Hypothalamus (tissue), 51 donors: ENCODE data around the gene DCTN2.
A peak's percentile ranks its signal among the peaks of the same experiment; 100 is the strongest.
"Not testable (repeated sequence)": the region's sequence is repeated elsewhere in the genome, so short reads cannot be mapped to it uniquely, and the experiment has no call there.

ENCODE experiments used
- DNase-seq, 51 donors: peaks; one replicate each; lab custom pipeline; 2025; lab: John Stamatoyannopoulos, UW

DCTN2 gene

GRCh38 chr12:57517718-57518117 lies 29.3 kb downstream of the DCTN2 start:
- not testable (repeated sequence) for DNase-seq

- DNase-seq: no peak
Observed at GRCh38 chr12:57517187-57517586, 29.8 kb downstream of the DCTN2 start.

- no peak for DNase-seq
Observed at GRCh38 chr12:57516617-57517153, 30.3 kb downstream of the DCTN2 start.

- DNase-seq: no peak
Observed at GRCh38 chr12:57515934-57516541, 31.0 kb downstream of the DCTN2 start.

GRCh38 chr12:57515408-57515933 lies 31.5 kb downstream of the DCTN2 start:
- DNase-seq: no peak

- DNase-seq: peak in 1 of 51 donors; percentile 19
Observed at GRCh38 chr12:57514720-57515407, 32.1 kb downstream of the DCTN2 start.

GRCh38 chr12:57514246-57514645 lies 32.7 kb downstream of the DCTN2 start:
- DNase-seq: not testable (repeated sequence)

GRCh38 chr12:57513677-57514076 lies 33.3 kb downstream of the DCTN2 start:
- DNase-seq: not testable (repeated sequence)

- no peak for DNase-seq
Observed at GRCh38 chr12:57513266-57513665, 33.7 kb downstream of the DCTN2 start.

- DNase-seq: no peak
Observed at GRCh38 chr12:57512665-57513064, 34.3 kb downstream of the DCTN2 start.

- no peak for DNase-seq
Observed at GRCh38 chr12:57511588-57512325, 35.2 kb downstream of the DCTN2 start.

- no peak for DNase-seq
Observed at GRCh38 chr12:57511161-57511560, 35.8 kb downstream of the DCTN2 start.

- not testable (repeated sequence) for DNase-seq
Observed at GRCh38 chr12:57507796-57508195, 39.2 kb downstream of the DCTN2 start.

GRCh38 chr12:57506541-57506940 lies 40.5 kb downstream of the DCTN2 start:
- DNase-seq: not testable (repeated sequence)

GRCh38 chr12:57502311-57502969 lies 44.6 kb downstream of the DCTN2 start:
- not testable (repeated sequence) for DNase-seq

- DNase-seq: no peak
Observed at GRCh38 chr12:57500213-57500612, 46.8 kb downstream of the DCTN2 start.

GRCh38 chr12:57498571-57498970 lies 48.4 kb downstream of the DCTN2 start:
- no peak for DNase-seq

GRCh38 chr12:57498132-57498502 lies 48.9 kb downstream of the DCTN2 start:
- DNase-seq: no peak

GRCh38 chr12:57497223-57498131 lies 49.5 kb downstream of the DCTN2 start:
- DNase-seq: no peak

GRCh38 chr12:57496822-57497221 lies 50.2 kb downstream of the DCTN2 start:
- DNase-seq: no peak
